GM12891 (cell line): ENCODE data around the gene APLF.

Experiments
- POLR2A ChIP-seq: IDR thresholded peaks from 2 replicates; pipeline ENCODE4 v1.6.1; 2011; ENCODE audit warnings: low read depth, low read length, control low read depth
- POLR2AphosphoS5 ChIP-seq: IDR thresholded peaks from 2 replicates; pipeline ENCODE4 v1.6.1; 2011; ENCODE audit warnings: low read depth, low read length, control low read depth
- TAF1 ChIP-seq: IDR thresholded peaks from 2 replicates; pipeline ENCODE4 v1.6.1; 2011; ENCODE audit warnings: low read depth, low read length, control low read depth

DNA sequence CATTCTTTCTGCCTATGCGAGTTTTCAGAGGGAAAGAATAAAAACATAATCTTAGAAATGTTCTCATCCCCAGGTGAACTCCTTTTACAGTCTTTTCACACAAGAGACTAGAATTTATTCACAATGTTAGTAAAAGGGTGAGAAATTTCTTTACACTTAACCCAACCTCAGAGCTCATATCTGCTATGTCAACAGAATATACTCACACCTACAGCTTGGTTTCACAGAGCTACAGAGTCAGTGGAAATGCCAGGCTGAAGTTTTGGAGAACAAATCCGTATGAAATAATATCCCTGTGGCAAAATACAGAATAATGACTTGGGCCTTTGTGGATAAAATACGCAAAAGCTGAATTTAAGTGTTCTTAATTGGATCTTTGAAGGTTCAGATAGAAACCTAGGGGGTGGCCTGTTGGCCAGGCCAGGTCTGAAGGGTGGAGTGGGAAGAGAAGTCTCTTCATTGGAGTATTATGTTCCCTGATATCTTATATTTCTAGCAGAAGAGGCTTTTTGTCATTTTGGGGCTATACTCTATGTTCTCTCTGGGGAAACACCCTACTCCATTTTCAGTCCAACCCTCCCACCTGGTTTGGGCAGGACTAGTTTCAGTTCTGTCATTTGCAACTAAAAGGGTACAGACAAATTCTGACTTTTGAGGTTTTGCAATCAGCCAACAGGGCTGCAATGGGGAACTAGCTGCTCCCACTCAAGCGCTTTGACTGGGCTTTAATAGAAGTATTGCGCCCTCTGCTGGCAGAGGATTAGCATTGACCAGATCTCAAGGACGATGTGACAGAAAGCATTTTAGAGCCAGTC lies 26.0 kb upstream of the APLF start:
- TF ChIP-seq TAF1 (no peak), POLR2A (no peak), POLR2AphosphoS5 (no peak)
